KMS-11 (cell line): ENCODE data around the gene TRPV3.

Experiments
- H2AFZ ChIP-seq: fragments of 200-600 bp; sonication (generic); 2 replicates; pipeline ENCODE4 v1.6.1; 2016; ENCODE audit warnings: antibody characterized with exemption, mixed run types, low read depth
- H3K27ac ChIP-seq: fragments of 200-600 bp; sonication (generic); 2 replicates; pipeline ENCODE4 v1.6.1; 2016; ENCODE audit warnings: mild to moderate bottlenecking, mixed run types
- H3K27me3 ChIP-seq: fragments of 200-600 bp; sonication (generic); 2 replicates; pipeline ENCODE4 v1.6.1; 2017; ENCODE audit warnings: mild to moderate bottlenecking, low read depth, mixed run types, moderate library complexity; ENCODE audit not compliant: insufficient read depth
- H3K36me3 ChIP-seq: fragments of 200-600 bp; sonication (generic); 2 replicates; pipeline ENCODE4 v1.6.1; 2017; ENCODE audit warnings: mild to moderate bottlenecking, mixed run types; ENCODE audit not compliant: insufficient read depth
- H3K4me1 ChIP-seq: fragments of 200-600 bp; sonication (generic); 2 replicates; pipeline ENCODE4 v1.6.1; 2016; ENCODE audit warnings: mild to moderate bottlenecking, low read depth, mixed run types; ENCODE audit not compliant: poor library complexity, severe bottlenecking
- H3K4me2 ChIP-seq: fragments of 200-600 bp; sonication (generic); 2 replicates; pipeline ENCODE4 v1.7.0; 2016; ENCODE audit warnings: mild to moderate bottlenecking, mixed run types
- H3K4me3 ChIP-seq: fragments of 200-600 bp; sonication (generic); IDR thresholded peaks from 2 replicates; pipeline ENCODE4 v1.6.1; 2017; ENCODE audit warnings: low read depth, low read length, mixed read lengths; ENCODE audit not compliant: insufficient read depth
- H3K79me2 ChIP-seq: fragments of 200-600 bp; sonication (generic); 2 replicates; pipeline ENCODE4 v1.6.1; 2016; ENCODE audit warnings: low read depth, mixed run types; ENCODE audit not compliant: insufficient read depth
- H3K9ac ChIP-seq: fragments of 200-600 bp; sonication (generic); 2 replicates; pipeline ENCODE4 v1.6.1; 2016; ENCODE audit warnings: mild to moderate bottlenecking, mixed run types
- H4K20me1 ChIP-seq: fragments of 200-600 bp; sonication (generic); 2 replicates; pipeline ENCODE4 v1.6.1; 2016; ENCODE audit warnings: mild to moderate bottlenecking, mixed run types; ENCODE audit not compliant: insufficient read depth
- CTCF ChIP-seq: fragments of 200-600 bp; sonication (generic); conservative IDR thresholded peaks from 2 replicates; pipeline ENCODE4 v1.6.1; 2017; ENCODE audit warnings: low read depth, mild to moderate bottlenecking, antibody characterized with exemption, low read length, moderate library complexity, mixed read lengths

Gene TRPV3

GRCh38 chr17:3594051-3594800 is 36.6 kb upstream of the TRPV3 start:
- no peaks in the 10 kb centered on the region for H3K36me3 ChIP-seq
- H3K79me2 ChIP-seq: no peaks in the 10 kb centered on the region
- no peak overlapping the region for H3K9ac ChIP-seq
- no peaks in the 10 kb centered on the region for H3K4me1 ChIP-seq
- no peaks in the 10 kb centered on the region for H4K20me1 ChIP-seq
- H3K4me2 ChIP-seq: no peak overlapping the region
- no peak for TF ChIP-seq CTCF
- H2AFZ ChIP-seq: no peak overlapping the region
- H3K4me3 ChIP-seq: no peak overlapping the region
- no peaks in the 10 kb centered on the region for H3K27me3 ChIP-seq
- H3K27ac ChIP-seq: no peak overlapping the region

GRCh38 chr17:3593384-3593783 is 35.8 kb upstream of the TRPV3 start:
- Histone ChIP-seq H3K27me3 (no peaks in the 10 kb centered on the region), H2AFZ (no peak overlapping the region), H3K27ac (no peak overlapping the region), H3K36me3 (no peaks in the 10 kb centered on the region), H3K4me3 (no peak overlapping the region), H3K79me2 (no peaks in the 10 kb centered on the region), H3K4me2 (no peak overlapping the region), H3K9ac (no peak overlapping the region), H3K4me1 (no peaks in the 10 kb centered on the region), H4K20me1 (no peaks in the 10 kb centered on the region)
- TF ChIP-seq CTCF: no peak

GRCh38 chr17:3592216-3592860 is 34.7 kb upstream of the TRPV3 start:
- H3K4me3 ChIP-seq: no peak overlapping the region
- no peak for TF ChIP-seq CTCF
- H4K20me1 ChIP-seq: no peaks in the 10 kb centered on the region
- H3K9ac ChIP-seq: no peak overlapping the region
- H3K79me2 ChIP-seq: no peaks in the 10 kb centered on the region
- no peak overlapping the region for H2AFZ ChIP-seq
- H3K36me3 ChIP-seq: no peaks in the 10 kb centered on the region
- H3K27ac ChIP-seq: no peak overlapping the region
- H3K27me3 ChIP-seq: no peaks in the 10 kb centered on the region
- H3K4me2 ChIP-seq: no peak overlapping the region
- H3K4me1 ChIP-seq: no peaks in the 10 kb centered on the region

GRCh38 chr17:3590768-3591167 is 33.2 kb upstream of the TRPV3 start:
- H3K9ac ChIP-seq: no peak overlapping the region
- H3K27me3 ChIP-seq: no peaks in the 10 kb centered on the region
- H2AFZ ChIP-seq: no peak overlapping the region
- no peaks in the 10 kb centered on the region for H3K79me2 ChIP-seq
- H3K27ac ChIP-seq: no peak overlapping the region
- no peak overlapping the region for H3K4me2 ChIP-seq
- TF ChIP-seq CTCF: no peak
- no peaks in the 10 kb centered on the region for H3K4me1 ChIP-seq
- H3K36me3 ChIP-seq: no peaks in the 10 kb centered on the region
- H3K4me3 ChIP-seq: no peak overlapping the region
- H4K20me1 ChIP-seq: no peaks in the 10 kb centered on the region
